T-helper 2 cell (primary cell): ENCODE measurements around the gene MAGEH1.
"Not testable (repeated sequence)": the region's sequence is repeated elsewhere in the genome, so short reads cannot be mapped to it uniquely, and the experiment has no call there.

Experiments used
- DNase-seq, 5 experiments: peaks; one replicate each; pipeline versions ENCODE4 v3.0.0 to v3.0.0-alpha.2; 2012 to 2022
- total RNA-seq, 2 donors: gene quantifications; one replicate each; lab custom pipeline; 2026; lab: John Stamatoyannopoulos, UW

Gene MAGEH1
- 21.5 to 21.8 reads per million in 2 donors for total RNA-seq

DNA sequence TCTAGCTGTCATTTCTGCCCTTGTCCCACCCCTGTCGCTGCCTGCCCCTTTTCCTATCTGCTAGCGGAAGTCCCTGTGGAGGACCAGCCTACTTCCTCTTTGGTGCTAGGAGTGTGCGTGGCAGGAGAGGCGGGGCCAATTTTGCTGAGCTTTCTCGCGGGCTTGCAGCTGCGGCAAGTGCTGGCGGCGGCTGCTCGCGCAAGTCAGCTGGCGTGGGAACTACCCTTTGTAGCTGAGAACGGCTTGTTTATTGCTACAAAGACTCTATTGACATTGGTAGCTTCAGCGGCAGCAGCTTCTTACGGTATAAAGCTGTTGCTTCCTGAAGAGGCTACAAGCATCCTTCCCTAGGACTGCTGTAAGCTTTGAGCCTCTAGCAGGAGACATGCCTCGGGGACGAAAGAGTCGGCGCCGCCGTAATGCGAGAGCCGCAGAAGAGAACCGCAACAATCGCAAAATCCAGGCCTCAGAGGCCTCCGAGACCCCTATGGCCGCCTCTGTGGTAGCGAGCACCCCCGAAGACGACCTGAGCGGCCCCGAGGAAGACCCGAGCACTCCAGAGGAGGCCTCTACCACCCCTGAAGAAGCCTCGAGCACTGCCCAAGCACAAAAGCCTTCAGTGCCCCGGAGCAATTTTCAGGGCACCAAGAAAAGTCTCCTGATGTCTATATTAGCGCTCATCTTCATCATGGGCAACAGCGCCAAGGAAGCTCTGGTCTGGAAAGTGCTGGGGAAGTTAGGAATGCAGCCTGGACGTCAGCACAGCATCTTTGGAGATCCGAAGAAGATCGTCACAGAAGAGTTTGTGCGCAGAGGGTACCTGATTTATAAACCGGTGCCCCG lies at the start of gene MAGEH1:
TSS of gene MAGEH1 (plus strand) at position 138 of the 843 bp plus-strand sequence. CDS start at position 386, 248 bp downstream.
- peak; percentile 42 to 90 (median 70) for DNase-seq

GRCh38 chrX:55427079-55427478 lies 24.8 kb upstream of the MAGEH1 start:
- DNase-seq, result peak in 1 of 5 experiments; percentile 5

DNA sequence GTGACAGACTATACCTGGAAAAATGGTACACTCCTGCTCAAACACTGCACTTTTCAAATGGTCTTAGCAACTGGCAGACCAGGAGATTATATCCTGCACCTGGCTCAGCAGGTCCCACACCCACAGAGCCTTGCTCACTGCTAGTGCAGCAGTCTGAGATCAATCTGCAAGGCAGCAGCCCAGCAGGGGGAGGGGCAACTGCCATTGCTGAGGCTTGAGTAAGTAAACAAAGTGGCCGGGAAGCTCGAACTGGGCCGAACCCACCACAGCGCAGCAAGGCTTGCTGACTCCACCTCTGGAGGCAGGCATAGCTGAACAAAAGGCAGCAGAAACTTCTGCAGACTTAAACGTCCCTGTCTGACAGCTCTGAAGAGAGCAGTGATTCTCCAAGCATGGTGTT lies 8.5 kb upstream of the MAGEH1 start:
- not testable (repeated sequence) for DNase-seq

DNA sequence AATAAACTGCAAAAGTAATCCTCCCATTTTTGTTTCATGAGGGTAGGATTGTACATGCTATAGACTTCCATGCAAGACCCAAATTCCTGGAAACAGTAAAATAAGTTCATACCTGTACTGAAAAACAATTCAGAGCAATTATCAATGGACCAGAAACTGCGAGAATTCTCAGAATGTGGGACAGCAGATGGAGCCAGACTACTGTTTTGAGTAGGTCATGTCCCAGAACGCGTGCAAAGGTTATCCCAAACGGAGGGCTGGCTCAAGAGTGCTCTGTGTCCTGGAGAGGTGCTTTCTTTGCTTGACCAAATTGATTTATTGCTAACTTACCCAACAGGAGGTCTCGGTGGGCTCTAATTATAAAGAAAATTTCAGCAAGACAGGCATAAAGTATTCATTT lies 1.7 kb upstream of the MAGEH1 start:
- peak in 1 of 5 experiments; percentile 1 for DNase-seq

GRCh38 chrX:55451141-55451540 lies 786 bp upstream of the MAGEH1 start:
- DNase-seq, result no peak

DNA sequence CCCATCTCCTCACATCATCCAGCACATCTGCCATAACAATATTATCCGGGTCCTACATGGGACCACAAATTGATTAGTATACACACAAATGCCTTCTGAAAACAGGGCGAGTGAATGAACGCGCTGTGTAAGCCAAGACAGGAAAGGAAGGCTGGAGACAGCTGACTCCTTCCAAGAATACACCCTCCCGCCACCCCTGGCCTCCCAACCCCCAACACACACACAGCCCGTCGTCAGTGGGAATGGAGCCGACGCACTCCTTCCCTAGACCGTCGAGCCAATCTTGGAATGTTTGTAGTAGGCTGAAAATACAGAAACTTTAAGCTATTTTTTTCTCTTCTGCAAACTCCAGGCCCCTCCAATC lies 319 bp upstream of the MAGEH1 start:
- DNase-seq, result no peak

DNA sequence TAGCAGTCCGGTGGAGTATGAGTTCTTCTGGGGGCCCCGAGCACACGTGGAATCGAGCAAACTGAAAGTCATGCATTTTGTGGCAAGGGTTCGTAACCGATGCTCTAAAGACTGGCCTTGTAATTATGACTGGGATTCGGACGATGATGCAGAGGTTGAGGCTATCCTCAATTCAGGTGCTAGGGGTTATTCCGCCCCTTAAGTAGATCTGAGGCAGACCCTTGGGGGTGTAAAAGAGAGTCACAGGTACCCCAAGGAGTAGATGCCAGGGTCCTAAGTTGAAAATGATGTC lies 852 bp downstream of the MAGEH1 start:
- peak in 1 of 5 experiments; percentile 22 for DNase-seq

- not testable (repeated sequence) for DNase-seq
These were observed 3.8 kb downstream of the MAGEH1 start for GRCh38 chrX:55455708-55456107.

DNA sequence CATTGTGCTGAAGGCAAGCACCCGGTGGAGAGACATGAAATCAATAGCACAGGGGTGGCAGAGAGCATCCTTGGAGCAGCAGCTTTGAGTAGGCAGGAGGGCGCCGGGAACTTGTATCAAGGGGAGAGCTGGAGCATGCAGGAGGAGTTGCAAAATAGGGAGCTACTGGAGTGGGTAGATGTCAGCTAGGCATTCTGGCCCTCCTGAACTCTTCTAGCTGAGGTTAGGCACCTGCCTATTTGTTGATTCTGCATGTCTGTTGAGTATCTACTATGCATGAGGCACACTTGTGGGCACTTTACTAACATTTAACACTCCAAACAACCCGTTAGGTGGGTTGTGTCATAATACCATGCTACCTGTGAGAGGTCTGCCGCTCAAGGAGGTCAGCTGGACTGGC lies 7.5 kb downstream of the MAGEH1 start:
- not testable (repeated sequence) for DNase-seq

DNA sequence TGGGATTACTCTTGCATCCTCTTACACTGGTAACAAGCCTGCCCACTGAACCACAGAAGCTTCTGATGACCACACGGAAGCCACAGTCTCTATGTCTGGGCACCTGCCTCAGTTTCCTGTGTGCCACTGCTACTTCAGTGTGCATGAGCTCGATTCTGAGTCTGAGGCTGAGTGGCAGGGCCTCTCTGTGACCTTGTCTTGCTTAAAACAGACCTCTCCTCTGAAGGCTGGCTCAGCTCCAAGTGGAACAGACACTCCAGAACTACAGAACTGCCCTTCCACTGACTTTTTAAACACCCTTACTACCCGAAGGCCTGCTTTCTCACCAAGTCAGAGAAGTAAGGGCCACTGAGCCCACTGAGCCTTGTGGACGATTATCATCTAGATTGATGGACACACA lies 8.0 kb downstream of the MAGEH1 start:
- not testable (repeated sequence) for DNase-seq

DNA sequence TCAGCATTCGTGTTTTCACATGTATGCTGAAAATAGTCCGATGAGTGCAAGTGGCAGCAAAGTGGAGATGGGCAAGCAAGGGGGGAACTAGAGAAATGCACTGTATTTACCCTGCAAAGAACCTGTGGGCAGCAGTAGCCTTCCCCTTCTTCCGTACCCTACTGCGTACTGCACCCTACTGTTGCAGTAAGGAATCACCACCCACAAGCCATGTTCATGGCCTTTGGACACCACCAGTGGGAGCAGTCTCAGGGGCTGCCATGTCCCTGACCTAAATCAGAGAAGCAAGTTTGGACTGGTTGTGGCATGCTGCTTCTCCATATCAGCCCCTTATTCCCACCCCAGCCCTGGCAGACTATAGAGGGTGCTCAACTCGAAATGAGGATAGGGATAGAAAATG lies 12.1 kb downstream of the MAGEH1 start:
- not testable (repeated sequence) for DNase-seq

GRCh38 chrX:55465108-55465507 lies 13.2 kb downstream of the MAGEH1 start:
- DNase-seq, result not testable (repeated sequence)

DNA sequence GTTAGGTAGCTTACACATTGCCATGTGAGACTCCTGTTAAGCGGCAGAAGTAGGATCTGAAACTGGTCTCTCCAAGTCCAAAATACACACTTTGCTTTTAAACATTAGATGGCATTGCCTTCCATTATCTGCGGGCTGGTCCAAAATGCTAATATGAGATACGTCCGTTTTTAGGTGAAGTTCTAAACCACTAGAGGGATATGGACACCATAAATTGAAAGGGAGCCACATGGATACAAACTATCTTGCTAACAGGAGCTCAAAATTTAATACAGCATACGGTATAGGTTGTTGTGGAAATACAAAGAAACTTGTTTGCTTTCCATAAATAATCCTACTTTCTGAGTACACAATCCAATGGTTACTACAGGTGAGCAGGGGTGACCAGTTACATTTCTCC lies 13.9 kb downstream of the MAGEH1 start:
- not testable (repeated sequence) for DNase-seq

DNA sequence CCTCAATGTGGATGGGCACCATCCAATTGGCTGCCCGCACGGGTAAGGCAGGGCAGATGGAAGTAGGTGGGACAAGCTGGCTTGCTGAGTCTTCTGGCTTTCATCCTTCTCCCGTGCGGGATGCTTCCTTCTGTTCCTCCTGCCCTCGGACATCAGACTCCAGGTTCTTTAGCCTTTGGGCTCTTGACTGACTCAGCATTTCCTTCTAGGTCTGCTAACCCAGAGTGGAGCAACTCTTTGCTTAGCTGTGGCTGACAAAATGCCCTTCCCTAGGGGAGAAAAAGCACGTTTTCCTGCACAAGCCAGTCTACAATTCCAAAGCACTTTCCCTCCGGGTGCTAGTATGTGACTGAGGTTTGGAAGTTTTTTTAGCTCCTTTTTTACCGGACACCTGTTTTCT lies 28.0 kb downstream of the MAGEH1 start:
- DNase-seq, result not testable (repeated sequence)

- no peak for DNase-seq
These were observed 28.6 kb downstream of the MAGEH1 start for GRCh38 chrX:55480390-55481062.

- DNase-seq, result no peak
These were observed 33.0 kb downstream of the MAGEH1 start for GRCh38 chrX:55484948-55485347.

- no peak for DNase-seq
These were observed 34.8 kb downstream of the MAGEH1 start for GRCh38 chrX:55486736-55487135.

GRCh38 chrX:55487143-55487542 lies 35.2 kb downstream of the MAGEH1 start:
- DNase-seq, result no peak

DNA sequence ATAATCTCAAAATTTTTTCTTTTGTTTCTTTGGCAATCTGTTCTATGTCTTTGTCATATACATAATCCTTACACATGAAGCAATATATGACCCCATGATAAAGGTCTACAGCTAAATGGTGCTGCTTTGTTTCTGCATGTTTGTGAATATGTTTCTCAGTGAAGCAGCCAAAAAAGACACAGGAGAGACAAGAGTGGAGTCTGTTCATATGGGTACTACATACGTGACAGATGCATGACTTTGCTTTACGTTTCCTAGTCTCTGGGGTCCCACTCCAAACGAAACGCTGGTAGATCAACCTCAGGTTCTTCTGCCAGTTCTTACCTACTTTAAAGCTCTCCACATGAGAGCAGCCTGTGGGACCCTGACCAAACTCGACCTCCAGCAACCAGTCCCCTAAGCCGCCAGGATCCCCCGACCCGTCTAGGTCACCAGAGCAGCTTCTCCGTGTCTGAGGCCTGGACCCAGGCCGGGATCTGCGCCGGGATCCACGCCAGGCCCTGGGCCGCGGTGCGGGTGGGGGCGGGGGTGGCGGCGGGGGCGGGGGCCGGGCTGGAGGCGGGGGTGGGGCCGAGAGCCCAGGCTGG lies 36.2 kb downstream of the MAGEH1 start:
- DNase-seq, result no peak

DNA sequence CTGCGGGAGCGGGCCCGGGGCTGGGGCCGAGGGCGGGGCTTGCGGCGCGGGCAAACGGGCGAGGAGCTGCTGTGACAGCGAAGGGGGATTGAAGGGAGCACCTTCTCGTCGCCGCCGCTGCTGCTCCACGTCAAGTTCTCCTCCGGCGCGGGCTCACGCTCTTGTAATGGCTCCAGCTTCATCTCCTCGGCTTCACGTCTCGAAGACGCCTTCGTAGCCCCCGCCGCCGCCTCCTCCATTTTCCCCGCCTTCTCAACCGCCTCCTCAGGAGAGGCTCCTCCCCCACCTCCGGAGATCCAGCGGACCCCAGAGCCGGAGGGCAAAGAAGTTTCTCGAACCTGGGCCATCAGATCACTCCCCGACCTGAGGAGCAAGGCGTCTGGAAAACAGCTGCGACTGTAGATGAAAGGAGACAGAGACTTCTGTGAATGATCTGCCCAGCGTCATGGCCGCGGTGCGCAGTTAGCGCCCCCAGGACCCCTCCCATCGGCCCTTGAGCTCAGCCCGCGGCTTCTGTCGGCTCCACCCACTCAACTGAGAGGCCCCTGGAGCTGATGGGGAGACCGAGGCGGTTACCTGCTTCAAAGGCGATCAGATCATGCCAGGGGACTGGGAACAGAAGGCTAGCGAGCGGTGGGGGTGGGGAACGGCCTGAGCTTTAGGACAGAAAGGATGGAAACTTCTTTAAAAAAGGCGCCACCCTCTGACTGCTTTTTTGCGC lies 36.8 kb downstream of the MAGEH1 start:
- DNase-seq, result peak; percentile 21 to 76 (median 57)

GRCh38 chrX:55489314-55490009 lies 37.5 kb downstream of the MAGEH1 start, which contains the start of gene USP51:
Gene USP51 (minus strand): TSS chrX:55489848. CDS start chrX:55488939, 909 bp downstream.
- peak in 1 of 5 experiments; percentile 18 for DNase-seq

DNA sequence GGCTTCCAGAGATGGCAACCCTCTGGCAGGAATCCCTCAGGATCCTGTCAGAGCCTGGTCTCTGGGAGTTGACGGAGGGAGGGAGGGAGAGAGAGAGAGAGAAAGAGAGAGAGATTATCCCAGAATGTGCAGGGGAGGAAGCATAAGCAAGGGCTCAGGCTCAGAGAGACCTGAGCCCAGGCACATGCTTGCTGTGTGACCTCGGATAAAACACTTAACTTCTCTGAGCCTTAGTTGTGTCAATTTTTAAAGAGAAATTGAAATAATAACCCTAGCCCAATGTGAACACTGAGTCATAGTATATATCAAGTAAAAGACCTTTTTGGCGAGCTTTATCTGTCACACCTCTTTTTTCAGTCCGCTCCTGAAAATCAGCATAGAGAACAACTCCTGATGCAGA lies 38.2 kb downstream of the MAGEH1 start:
- DNase-seq, result no peak
